GM19238 (cell line): Measurements from ENCODE around the gene C2orf78.
"Not testable (repeated sequence)": the region's sequence is repeated elsewhere in the genome, so short reads cannot be mapped to it uniquely, and the experiment has no call there.

Experiments used
- DNase-seq: peaks from one replicate; pipeline ENCODE4 v3.0.0; 2011; ENCODE audit warnings: low spot score; ENCODE audit not compliant: insufficient read length

Gene C2orf78

GRCh38 chr2:73783883-73784282, at the start of gene C2orf78:
Gene C2orf78 (plus strand): TSS chr2:73784183. CDS start chr2:73784310, 127 bp downstream.
- not testable (repeated sequence) for DNase-seq

DNA sequence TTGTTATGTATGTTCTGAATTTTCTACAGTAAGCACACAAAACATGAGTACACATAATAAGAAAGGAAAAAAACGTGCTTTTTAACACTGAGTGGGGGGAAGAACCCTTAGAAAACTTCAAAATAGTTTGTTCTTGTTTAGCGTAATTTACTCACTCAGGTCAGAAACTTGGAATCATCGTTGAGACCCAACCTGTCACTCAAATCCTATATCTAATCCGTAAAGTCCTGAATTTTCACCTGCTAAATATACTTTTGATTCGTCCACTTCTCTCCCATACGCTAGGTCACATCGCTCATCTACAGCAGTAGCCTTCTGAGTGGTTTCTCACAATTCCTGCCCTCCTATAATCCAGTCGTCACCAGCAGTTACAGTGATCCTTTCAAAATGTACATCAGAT, 47.6 kb upstream of the C2orf78 start:
- no peak for DNase-seq

DNA sequence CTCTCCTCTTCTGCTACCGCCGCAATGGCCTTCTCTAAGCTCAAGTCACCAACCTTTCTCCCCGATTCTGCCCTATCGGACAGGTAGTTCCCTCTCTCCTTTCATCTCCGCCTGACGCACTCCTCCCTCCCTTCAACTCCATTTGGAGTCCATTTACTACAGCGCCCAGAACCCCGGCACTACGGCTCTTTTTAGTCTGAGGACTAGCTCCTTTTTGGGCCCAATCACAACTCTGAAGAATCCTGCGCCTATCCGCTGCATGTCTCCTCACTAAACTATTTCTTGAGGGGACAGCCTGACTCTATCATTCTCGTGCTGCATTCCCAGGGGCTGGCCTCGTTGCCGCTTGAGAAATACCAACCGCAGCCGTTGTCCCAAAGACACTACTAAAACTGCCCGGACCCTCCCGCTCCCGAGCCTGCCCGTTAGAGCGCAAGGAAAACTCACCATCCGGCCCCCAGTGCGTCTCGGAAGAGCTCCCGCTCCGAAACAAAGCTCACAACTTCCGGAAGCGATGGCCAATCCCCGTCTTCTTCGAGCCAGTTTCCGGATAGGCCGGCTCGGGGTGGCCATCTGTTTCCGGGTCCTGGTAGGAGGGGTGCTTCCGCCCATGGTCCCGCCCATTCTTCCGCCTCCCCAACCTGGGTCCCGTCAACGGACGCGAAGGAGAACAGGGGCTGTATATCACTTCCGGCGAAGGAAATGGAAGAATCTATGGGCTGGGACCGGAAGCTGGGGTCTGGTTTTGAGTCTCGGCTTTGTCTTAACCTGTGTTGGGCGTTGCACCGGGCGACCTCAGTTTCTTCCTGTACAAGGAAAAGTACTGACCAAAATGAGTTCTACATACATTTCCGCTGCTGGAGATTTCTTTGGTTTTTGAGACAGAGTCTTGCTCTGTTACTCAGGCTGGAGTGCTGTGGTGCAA, 46.9 kb upstream of the C2orf78 start, which contains the start of gene TPRKB:
Gene TPRKB, minus strand, starts transcription at position 491 of the 925 bp plus-strand sequence. CDS start 2,776 bp downstream, outside the sequence.
- DNase-seq, result peak; percentile 99

DNA sequence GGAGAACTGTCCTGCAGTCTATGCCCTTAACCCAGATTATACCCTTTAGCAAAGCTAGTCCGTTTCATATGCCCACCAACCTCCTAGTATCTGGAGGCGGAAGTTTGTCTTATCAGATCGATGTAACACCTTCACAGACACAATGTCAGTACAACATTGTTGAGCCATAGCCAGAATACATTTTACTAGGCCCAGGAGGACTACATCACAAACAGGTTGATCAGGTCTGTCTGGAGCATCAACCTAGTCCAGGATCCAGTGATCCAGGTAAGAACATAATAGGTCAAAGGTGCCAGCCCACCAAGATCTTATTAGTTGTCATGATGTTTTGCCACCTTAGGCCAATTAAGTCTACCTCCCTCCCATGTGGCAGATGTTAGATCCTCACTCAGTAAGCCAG, 44.9 kb upstream of the C2orf78 start:
- DNase-seq, result no peak

DNA sequence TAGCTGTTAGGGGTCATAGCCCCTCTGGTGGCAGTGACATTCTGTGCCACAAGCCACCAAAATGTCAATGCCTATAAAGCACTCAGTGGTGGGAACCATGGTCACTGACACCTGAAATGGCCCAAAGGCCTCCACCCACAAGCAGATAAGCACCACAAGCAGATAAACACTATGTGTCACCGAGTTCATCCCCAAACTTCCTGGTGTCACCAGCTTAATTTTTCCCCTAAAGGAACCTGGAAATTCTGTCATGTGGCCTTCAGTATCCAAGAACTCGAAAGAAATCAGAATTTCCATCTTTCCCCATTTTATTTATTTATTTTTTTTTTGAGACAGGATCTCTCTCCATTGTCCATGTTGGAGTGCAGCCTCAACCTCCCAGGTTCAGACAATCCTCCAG, 43.2 kb upstream of the C2orf78 start:
- no peak for DNase-seq

- DNase-seq, result no peak
These were observed 37.7 kb upstream of the C2orf78 start for GRCh38 chr2:73746015-73746876.

DNA sequence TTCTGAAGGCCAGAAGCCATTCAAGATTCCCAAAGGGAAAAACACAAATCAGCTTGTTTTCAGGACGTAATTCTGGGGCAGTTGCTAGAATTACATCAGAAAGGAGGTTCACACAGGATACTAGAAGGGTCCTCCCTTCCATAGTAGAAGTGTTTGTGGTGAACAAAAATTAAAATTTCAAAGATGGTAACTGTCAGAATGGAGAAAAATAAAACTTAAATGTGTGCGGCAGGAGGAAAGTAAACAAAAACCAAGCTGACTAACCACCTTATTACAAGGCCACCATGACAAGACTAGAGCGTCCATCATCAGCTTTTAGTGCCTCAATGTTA, 37.1 kb upstream of the C2orf78 start:
- no peak for DNase-seq

DNA sequence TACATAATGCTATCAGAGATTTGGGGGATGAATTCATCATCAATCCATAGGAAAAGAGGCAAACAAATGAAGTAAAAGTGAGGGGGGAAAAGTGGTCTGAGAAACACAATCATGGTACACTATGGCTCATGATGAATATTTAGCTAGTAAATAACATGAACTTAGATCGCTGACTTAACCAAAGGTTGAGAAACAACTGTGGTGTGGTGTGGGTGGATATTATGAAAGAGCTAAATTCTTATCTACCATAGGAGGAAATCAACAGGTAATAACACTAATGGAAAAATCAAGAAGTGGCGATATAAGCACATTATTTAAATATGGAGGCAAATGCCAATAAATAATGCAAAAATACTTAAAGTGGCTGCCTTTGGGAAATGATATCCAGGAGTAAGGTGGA, 34.7 kb upstream of the C2orf78 start:
- DNase-seq, result no peak

GRCh38 chr2:73754332-73754731, 29.7 kb upstream of the C2orf78 start:
- not testable (repeated sequence) for DNase-seq

DNA sequence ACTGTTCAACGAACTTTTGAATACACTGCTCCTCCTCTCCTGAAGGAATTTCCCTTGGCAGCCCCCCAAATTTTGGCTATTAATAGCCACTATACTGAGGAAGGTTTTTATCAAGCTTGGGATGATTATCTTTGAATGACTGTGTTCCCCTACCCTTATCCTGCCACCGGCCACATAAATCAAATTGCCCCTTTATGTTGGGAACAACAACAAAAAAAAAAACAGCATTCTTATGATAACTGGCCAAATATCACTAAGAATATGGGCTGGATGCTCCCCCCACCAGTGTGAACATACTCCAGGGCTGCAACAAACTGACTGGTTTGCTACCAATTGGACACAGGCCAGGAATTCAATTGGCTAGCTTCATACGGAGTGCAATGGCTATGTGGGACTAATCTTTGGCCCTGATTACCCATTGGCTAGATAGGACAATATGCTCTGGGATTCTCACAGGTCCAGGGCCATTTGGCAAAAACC, 24.7 kb upstream of the C2orf78 start:
- no peak for DNase-seq

DNA sequence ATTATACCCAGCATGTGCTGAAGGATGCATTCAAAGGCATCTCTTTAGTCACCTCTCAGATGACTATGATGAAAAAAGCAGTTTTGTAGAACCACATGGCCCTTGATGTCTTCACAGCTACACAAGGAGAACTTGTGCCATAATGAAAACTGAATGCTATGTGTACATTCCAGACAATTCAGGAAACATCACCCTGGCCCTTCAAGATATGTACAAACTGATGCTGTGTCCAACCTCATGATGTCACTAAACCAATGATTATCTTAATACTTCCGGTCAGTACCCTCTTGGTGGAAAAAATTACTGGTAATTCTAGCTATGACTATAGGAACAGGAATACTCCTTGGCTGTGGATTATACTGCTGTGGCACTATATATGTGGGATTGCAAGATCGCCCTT, 24.1 kb upstream of the C2orf78 start:
- no peak for DNase-seq

DNA sequence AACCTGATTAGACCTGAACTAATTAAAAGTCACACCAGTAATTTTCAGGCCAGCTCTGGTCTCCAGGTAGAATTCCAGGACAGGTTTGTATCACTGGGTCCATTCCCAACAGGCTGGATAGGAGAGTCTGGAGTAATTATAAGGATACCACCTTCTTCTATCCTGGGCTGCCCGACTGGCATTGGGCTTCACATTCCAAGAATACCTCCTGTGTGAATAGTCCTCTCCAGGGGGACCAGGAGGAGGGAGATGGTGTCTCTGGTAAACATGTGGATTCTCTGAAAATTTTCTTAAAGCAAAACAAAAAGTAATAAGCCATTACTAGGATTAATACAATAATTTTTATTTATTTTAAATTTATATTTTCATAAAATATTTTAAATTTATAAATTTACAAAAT, 21.4 kb upstream of the C2orf78 start:
- no peak for DNase-seq

- DNase-seq, result no peak
These were observed 19.0 kb upstream of the C2orf78 start for GRCh38 chr2:73764945-73765344.

GRCh38 chr2:73766349-73766748, 17.6 kb upstream of the C2orf78 start:
- no peak for DNase-seq

- no peak for DNase-seq
These were observed 17.0 kb upstream of the C2orf78 start for GRCh38 chr2:73766994-73767393.

GRCh38 chr2:73770725-73771124, 13.3 kb upstream of the C2orf78 start:
- no peak for DNase-seq

DNA sequence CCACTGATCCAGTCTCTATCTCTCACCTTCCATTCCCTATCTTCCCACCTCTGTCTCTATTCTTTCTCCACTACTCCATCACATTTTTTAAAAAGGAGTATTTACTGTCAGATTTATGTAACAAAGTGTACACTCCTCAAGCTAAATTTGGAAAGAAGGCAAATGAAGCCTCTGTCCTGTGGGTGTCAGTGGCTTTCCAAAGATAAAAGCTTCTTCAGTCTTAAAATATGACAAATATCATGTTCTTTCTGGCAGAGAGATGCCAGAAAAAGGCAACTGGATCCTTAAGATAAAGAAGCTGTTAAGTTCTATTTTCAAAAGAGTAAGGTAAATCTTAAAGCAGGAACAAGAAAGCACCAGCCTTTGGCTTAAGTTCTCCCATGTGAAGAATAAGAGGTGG, 11.2 kb upstream of the C2orf78 start:
- DNase-seq, result no peak

GRCh38 chr2:73776381-73776780, 7.6 kb upstream of the C2orf78 start:
- DNase-seq, result no peak

- DNase-seq, result no peak
These were observed 7.0 kb upstream of the C2orf78 start for GRCh38 chr2:73776869-73777519.

- DNase-seq, result not testable (repeated sequence)
These were observed 5.0 kb upstream of the C2orf78 start for GRCh38 chr2:73778867-73779466.
